ENCODE results near the gene FAM53A.

FAM53A gene

GRCh38 chr4:1716065-1716945 lies 32.2 kb upstream of the FAM53A start:
- in situ Hi-C loops (cut with MboI; ENCODE audit: low pct_unique_long_range_greater_than_20kb, low sequenced_read_pairs, unreplicated experiment): no loop called here
- DNase-seq (ENCODE audit: low spot score): peak; percentile 13
- no peak for TF ChIP-seq CTCF (IDR thresholded peaks at IDR 0.05; ENCODE audit: extremely low read depth, insufficient read depth, missing control alignments)

GRCh38 chr4:1715002-1715758 lies 31.1 kb upstream of the FAM53A start:
- TF ChIP-seq CTCF (IDR thresholded peaks at IDR 0.05; ENCODE audit: extremely low read depth, insufficient read depth, missing control alignments): no peak
- peak; percentile 53 for DNase-seq (ENCODE audit: low spot score)
- in situ Hi-C loops (cut with MboI; ENCODE audit: low pct_unique_long_range_greater_than_20kb, low sequenced_read_pairs, unreplicated experiment): no loop called here

GRCh38 chr4:1714303-1715001 lies 30.3 kb upstream of the FAM53A start:
- in situ Hi-C loops (cut with MboI; ENCODE audit: low pct_unique_long_range_greater_than_20kb, low sequenced_read_pairs, unreplicated experiment): no loop called here
- DNase-seq (ENCODE audit: low spot score): peak; percentile 20
- no peak for TF ChIP-seq CTCF (IDR thresholded peaks at IDR 0.05; ENCODE audit: extremely low read depth, insufficient read depth, missing control alignments)

- no peak for DNase-seq (ENCODE audit: low spot score)
- in situ Hi-C loops (cut with MboI; ENCODE audit: low pct_unique_long_range_greater_than_20kb, low sequenced_read_pairs, unreplicated experiment): no loop called here
- TF ChIP-seq CTCF (IDR thresholded peaks at IDR 0.05; ENCODE audit: extremely low read depth, insufficient read depth, missing control alignments): no peak
Observed at GRCh38 chr4:1713003-1713851, 29.1 kb upstream of the FAM53A start.

GRCh38 chr4:1712216-1713002 lies 28.3 kb upstream of the FAM53A start, which contains the start of gene SLBP:
Gene SLBP (minus strand): TSS chr4:1712319. CDS start chr4:1712188, 131 bp downstream.
- peak; percentile 99 for DNase-seq (ENCODE audit: low spot score)
- in situ Hi-C loops (cut with MboI; ENCODE audit: low pct_unique_long_range_greater_than_20kb, low sequenced_read_pairs, unreplicated experiment): no loop called here
- TF ChIP-seq CTCF (IDR thresholded peaks at IDR 0.05; ENCODE audit: extremely low read depth, insufficient read depth, missing control alignments): no peak

All from GM13977 (cell line).